GM18498 (cell line): ENCODE data around the gene TRNP1.
"Not testable (repeated sequence)": the region's sequence is repeated elsewhere in the genome, so short reads cannot be mapped to it uniquely, and the experiment has no call there.

Experiments used
- ATAC-seq: cut with Tn5 transposase; IDR thresholded peaks from one replicate; pipeline ENCODE4 v1.9.1; 2021; ENCODE audit warnings: mild to moderate bottlenecking, moderate library complexity; ENCODE audit not compliant: unreplicated experiment

Gene TRNP1

DNA sequence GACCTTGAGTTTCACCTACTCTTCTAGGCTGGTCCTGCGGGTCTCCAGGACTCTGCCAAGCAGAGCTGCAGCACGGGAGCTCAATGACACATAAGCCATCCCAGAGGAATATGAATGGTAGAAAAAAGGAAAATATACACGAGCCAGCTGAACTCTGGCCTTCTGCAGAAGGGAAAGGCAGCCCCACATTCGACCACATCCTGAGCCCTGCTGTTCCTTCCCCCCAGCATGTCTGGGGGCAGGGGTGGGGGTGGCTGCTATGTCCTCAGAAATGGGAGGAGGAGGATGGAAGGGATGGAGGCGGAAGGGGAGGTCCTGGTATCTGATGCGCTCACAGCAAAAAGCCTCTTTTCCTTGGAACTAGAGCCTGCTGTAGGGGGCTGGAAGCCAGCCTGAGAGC lies 21.1 kb upstream of the TRNP1 start:
- ATAC-seq, result no peak

DNA sequence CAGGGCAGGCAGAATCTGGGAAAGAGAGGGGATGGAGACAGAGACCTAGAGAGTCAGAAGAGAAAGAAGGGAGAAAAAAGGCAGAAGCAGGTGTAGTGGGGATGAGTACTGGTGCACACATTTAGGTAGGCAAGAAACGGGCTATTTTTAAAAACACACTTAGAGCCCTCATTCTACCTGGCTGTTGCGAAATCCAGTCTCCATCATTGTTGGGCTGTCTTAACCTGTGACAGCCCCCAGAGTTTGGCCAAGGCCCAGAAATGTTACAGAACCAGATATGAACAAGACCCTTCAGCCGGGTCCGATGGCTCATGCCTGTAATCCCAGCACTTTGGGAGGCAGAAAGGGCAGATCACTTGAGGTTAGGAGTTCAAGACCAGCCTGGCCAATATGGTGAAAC lies 20.7 kb upstream of the TRNP1 start:
- ATAC-seq, result no peak

DNA sequence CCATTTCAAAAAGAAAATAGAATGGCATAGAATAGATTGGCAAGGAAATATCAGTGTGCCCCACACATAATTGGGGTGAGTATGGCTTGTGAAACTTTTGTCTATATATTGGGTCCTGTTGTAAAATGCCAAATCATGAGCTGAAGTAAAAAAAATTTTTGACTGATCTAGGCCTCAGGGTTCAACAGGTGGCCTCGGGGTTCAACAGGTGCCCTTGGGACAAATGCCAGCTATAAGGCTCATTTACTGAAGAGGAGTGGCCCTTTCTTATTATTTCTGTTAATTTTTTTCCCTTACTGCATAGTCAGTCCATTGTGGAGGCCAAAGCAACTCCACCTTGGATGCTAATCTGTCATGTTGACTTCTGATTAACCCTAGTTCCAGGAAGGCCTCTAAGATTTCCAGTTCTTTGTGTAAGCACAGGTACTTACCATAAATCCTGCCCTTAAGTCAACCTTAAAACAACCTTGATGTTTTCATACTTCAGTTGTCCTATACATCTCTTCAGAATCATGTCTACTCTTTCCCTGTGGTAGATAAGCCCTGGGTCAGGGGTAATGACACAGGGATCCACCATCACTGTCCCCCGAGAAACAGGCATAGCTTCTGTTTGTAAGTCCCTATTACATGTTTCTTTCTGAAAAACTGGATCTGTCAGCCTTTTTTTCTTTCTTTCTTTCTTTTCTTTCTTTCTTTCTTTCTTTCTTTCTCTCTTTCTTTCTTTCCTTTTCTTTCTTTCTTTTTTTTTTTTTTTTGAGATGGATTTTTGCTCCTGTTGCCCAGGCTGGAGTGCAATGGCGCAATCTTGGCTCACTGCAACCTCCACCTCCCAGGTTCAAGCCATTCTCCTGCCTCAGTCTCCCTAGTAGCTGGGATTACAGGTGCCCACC lies 16.6 kb upstream of the TRNP1 start:
- no peak for ATAC-seq

DNA sequence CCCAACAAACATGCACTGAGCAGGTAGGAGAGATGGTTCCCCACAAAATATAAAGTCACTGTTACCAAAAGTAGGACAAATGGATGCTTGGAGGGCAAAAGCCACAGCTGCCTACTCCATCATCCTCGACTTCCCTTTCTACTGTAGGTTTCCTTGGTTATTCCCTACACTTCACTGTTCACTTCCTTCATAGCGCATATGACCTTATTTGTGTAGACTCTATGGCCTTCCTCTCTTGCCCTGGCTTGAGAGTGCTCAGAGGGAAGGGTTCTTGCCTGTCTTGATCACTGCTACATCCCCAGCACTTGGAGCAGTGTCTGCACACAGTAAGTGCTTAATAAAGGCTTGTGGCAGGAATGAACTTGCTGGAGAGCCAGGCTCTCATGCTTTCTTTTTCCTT lies 14.6 kb upstream of the TRNP1 start:
- no peak for ATAC-seq

DNA sequence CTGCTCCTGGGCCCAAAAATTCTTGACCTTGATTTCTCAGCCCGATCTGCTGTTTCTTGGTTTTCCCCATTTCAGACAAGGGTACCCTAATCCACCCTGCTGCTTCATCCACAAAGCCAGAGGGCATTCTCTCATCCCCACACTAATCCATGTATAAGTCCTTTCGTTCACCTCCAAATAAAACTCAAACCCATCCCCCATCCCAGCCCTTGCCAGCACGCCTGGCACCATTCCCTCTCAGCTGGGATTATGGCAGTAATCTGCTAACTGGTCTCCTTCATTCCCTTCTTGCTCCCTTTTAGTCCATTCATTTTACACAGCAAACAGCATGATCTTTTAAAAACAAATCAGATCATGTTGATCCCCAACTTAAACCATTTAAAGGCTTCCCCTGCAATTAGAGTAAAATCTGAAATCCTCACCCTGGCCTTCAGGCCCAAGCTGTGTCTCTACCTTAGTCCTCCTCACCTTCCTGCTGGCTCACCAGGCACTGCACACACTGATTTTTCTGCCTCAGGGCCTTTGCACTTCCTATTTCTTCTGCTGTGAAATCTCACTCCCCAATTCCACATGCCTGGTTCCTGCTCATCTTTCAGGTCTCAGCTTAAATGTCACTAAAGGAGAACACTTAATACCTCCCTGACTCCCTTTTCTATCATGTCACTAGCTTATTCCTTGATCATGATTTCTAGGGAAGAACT lies 12.2 kb upstream of the TRNP1 start:
- no peak for ATAC-seq

DNA sequence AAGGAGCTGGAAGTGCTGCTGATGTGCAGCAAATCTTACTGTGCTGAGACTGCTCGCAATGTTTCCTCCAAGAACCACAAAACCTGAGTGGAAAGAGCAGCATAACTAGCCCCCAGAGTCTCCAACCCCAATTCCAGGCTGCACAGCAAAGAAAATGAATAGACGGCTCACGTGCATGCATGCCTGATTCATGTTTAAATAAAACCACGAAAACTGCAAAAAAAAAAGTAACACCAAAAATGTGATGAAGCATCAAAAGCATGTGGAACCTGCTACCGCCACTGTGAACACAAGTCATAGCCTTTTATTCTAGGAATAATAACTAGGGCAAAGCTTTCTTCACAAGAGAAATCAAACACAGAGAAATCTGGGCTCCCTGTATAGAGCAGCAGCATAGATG lies 9.6 kb upstream of the TRNP1 start:
- no peak for ATAC-seq

DNA sequence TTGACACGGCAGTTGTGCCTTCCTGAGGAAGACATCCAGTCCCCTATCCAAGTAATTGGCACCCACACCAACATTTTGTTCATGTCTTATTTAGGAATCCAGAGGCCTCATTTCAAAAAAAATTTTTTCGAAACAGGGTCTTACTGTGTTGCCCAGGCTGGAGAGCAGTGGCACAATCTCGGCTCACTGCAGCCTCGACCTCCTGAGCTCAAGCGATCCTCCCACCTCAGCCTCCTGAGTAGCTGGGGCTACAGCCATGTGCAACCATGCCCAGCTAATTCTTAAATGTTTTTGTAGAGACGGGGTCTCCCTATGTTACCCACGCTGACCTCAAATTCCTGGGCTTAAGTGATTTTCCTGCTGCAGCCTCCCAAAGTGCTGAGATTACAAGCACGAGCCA lies 9.2 kb upstream of the TRNP1 start:
- no peak for ATAC-seq

DNA sequence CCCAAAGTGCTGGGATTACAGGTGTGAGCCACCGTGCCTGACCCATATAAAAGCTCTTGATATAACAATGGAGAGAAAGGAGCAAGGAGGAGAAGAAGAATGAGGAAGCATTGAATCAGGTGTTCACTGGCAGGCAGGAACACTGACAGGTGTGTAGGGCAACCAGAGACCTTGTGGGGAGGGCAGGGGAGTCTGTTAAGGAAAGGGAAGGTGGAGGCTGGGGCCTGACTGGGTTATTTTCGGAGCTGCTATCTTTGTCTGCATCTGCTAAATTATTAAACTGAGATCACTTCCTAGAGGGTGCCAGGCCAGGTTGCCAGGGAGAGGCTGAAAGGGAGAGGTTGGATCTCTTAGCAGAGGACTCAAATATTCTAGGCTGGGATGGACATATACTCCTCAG lies 6.8 kb upstream of the TRNP1 start:
- no peak for ATAC-seq

DNA sequence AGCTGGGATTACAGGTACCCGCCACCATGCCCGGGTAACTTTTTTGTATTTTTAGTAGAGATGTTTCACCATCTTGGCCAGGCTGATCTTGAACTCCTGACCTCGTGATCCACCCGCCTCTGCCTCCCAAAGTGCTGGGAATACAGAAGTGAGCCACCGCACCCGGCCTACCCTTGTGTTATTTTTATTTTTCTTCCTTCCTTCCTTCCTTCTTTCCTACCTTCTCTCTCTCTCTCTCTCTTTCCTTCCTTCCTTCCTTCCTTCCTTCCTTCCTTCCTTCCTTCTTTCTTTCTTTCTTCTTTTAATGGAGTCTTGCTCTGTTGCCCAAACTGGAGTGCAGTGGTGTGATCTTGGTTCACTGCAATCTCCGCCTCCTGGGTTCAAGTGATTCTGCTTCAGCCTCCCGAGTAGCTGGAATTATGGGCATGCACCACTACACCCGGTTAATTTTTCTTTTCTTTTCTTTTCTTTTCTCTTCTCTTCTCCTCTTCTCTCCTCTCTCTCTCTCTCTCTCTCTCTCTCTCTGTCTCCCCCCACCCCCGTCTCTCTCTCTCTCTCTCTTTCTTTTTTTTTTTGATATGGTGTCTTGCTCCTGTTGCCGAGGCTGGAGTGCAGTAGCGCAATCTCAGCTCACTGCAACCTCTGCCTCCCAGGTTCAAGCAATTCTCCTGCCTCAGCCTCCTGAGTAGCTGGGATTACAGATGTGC lies 3.9 kb upstream of the TRNP1 start:
- not testable (repeated sequence) for ATAC-seq

DNA sequence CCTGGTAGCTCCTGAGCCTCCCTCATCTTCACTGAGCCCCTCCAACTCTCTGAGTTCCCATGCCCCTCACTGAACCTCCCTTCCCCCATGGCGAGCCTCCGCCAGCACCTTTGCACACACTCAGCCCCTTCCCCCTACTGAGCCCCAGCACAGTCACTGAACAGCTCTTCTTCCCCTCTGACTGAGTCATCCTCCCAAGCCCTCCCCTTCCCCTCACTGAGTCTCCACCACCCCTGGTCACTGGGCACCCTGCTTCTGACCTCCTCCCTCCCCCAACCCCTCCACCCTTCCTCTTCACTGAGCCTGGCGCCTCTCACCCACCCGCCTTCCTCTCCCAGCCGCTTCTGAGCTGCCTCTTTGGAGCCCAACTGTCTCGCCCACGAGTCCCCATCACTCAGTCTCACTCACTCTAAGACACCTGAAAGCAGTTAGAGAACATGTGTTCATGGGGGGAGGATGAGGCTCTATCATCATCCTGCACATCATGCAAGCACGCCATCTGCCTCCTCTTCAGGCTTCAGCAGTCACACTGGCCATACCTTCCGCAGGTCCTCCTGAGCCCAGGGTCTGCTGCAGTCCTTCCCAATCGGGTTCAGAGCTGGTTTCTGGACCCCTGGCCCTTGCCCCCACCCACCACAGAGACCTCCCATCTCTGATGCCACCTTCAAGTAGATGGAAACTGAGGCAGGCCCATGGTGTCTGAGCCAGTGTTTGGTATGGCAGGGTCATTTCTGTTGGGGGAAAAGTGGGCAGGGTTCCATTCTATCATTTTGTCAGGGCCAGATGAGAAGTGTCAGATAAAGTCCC lies 2.0 kb upstream of the TRNP1 start:
- ATAC-seq, result no peak

DNA sequence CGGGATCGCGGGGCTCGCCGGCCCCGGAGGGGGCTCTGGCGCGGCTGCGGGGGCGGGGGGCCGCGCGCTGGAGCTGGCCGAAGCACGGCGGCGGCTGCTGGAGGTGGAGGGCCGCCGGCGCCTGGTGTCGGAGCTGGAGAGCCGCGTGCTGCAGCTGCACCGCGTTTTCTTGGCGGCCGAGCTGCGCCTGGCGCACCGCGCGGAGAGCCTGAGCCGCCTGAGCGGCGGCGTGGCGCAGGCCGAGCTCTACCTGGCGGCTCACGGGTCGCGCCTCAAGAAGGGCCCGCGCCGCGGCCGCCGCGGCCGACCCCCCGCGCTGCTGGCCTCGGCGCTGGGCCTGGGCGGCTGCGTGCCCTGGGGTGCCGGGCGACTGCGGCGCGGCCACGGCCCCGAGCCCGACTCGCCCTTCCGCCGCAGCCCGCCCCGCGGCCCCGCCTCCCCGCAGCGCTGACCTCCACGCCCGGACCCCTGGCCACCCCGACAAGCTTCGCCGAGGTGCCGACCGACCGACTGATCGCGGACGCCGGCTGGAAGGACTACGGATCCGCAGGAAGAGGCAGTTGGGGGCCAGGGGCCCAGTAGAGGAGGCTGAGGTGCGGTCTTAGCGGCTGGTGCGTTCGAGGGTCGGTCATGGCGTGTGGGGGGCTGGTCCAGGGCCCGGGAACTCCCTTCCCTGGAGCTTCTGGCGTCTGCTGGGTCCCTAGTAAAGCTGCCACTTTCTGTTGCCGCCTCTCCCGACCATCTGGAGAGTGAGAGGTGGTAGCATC lies 711 bp downstream of the TRNP1 start:
- peak; percentile 44 for ATAC-seq

DNA sequence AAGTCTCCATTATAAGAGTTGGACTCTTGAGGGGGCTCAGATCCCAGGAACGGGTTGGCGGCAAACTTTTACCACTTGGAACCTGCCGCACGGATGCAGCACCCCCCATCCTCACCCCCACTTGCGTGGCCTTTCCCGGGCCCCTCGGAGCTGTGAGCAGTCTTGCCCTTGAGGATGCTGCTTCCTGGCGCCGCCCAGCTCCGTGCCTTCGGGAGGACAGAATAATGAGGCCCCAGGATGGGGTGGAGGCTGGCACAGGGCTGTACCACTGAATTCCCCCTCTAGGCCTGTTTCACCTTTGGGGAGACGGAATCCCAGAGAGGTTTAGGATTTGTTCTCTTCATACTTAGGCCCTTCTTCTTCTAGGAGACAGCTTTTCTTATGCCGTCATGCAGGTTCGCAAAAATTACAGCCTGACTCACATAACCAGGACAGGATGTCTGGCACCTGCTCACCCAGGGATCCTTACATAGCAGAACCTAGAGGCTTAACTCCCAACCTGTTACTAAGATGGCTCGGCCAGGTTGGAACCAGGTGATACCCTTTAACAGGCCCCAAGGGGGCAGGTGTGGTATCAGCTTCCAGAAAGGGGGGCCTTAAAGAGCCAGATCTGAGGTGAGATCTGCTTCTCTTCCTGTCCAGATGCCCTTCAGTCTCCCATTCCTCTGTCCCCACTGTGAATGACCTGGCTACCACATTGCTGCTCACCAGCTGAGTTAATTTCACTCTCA lies 1.5 kb downstream of the TRNP1 start:
- no peak for ATAC-seq

DNA sequence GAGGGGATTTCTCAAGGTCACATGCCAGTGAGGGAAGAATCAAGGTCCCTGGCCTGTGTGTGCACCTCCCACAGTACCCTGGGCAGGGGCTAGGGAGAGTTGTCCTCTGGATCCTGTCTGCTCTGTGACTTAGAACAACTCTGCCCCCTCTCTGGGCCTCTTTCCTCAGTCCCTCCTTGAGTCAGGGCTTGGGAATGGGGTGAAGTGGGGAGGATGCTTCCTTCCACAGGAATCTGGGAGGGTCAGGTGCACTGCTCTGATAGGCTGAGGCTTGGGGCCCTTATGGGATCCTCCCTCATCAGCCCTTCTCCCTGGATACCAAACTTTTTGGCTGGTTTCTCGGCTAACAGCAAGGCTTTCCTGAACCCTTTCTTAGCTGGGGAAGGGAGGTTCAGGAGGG lies 2.5 kb downstream of the TRNP1 start:
- no peak for ATAC-seq

DNA sequence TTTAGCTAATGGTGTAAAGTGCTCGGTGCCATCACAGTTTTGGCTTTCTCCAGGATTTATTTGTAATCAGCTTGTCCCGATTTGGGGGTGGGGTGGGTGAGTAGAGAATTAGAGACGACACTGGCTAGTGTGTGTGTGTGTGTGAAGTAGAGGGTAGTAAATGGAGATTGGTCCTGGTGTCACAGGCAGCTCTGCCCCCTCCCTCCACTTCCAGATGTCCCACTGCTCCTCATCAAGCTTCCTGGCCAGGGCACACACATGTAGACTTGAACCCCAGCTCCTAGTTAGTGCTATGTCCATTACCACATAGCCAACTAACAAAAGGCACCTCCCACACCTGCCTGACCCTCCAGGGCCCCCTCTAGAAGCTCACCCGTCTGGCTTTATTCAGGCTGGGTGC lies 3.2 kb downstream of the TRNP1 start:
- no peak for ATAC-seq

DNA sequence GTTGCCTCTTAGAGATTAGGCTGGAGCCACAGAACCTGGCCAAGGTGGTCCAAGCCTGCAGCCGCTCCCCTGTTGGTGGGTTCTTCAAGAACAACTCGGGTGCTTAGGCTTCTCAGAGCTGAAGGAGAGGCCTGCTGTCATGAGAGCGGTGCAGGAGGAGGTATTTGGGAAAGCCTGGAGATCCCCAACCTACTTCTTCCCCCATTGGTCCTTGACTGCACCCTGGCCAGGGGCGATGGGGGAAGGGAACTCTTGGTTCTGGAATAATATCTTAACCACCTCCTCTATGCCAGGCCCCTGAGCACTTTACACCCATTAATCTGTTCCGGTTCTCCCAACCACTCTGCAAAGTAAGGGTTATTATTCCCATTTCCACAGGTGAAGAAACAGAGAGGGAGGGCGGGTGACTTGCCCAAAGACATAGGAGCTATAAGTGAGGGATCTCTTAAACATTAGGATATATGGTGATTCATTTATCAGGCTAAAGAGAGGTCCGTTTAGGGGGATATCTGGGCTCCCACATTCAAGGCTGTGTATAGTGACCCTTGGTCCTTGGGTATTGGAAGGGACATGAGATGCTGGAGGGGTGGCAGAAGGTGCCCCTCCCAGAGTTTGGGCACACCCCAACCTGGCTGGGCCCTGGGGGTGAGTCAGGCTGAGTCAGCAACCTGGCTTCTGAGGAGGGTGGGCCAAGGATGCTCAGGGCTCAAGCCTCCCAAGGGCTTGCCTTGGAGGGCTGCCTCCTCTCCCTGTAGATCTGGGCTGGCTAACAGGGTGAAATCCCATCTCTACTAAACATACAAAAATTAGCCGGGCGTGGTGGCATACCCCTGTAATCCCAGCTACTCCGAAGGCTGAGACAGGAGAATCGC lies 5.2 kb downstream of the TRNP1 start:
- ATAC-seq, result no peak

DNA sequence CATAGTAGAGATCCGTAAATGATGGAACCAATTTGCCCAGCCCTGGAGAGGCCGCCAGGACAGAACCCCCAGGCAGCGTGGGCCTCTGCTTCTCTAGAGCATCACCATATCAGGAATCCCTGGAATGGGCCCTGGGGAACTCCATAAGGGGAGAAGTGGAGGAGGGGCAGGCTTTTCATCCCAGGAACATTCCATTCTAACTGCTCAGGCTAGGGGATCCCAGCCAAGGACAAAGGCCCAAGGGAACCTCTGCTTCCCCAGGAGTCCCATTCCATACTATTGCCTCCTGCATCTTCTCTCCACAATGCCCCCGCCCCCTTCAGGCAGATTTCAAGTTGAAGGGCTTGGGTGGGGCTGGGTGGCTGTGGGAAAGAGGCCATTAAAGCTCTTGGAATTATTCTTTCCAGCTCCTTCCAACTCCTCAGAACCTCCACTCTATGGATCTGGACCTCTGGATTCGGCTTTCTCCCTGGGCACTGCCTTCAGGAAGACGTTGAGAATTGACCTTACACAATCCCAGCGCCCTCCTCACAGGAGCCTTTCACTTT lies 6.0 kb downstream of the TRNP1 start:
- ATAC-seq, result no peak

DNA sequence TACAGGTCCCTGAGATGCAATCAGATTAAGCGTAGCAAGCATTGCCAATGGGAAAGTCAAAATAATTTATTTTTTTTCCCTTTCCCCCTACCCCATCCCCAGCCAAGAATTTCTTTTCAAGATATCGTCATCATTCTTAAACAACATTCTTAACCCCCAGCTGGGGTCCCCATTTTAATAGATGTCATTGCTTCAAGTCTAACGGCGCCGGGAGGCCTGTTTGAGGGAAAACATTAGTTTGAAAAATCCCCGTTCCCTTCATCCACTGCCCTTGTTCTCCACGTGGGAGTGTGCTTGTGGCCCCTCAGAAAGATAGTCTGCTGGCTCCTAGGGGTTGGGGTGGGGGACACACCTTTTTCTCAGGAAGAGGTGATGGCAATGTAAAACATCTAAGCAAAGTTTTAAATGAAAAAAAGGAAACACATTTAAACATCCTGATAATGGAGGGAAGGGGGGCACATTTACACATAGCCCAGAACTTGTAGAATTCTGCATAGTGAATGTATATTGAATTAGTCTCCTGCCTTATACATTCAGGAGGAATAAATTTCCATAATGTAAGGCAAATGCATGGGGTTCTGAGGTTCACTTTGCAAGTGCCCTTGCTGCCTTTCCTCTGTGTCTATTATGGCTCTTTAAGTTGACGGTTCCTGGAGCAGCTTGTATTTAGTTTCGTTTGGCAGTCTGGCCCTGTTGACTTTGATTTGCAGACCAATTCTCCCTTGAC lies 6.8 kb downstream of the TRNP1 start:
- no peak for ATAC-seq
